Parathyroid adenoma (tissue), 2 donors: ENCODE results near the gene HADHA.

Experiments used
- H2AFZ ChIP-seq: fragments of 300-600 bp; sonication (generic); one replicate; pipeline ENCODE4 v1.7.0; 2017; ENCODE audit warnings: antibody characterized with exemption, mild to moderate bottlenecking
- H3K27ac ChIP-seq: fragments of 300-600 bp; sonication (generic); one replicate; pipeline ENCODE4 v1.7.0; 2017
- H3K27me3 ChIP-seq: fragments of 300-600 bp; sonication (generic); one replicate; pipeline ENCODE4 v1.7.0; 2017; ENCODE audit warnings: low read length; ENCODE audit not compliant: control insufficient read depth, insufficient read depth
- H3K36me3 ChIP-seq: fragments of 300-600 bp; sonication (generic); one replicate; pipeline ENCODE4 v1.7.0; 2017; ENCODE audit warnings: low read length; ENCODE audit not compliant: control insufficient read depth, insufficient read depth
- H3K4me1 ChIP-seq: fragments of 300-600 bp; sonication (generic); one replicate; pipeline ENCODE4 v1.7.0; 2017; ENCODE audit warnings: control low read depth
- H3K4me2 ChIP-seq: fragments of 300-600 bp; sonication (generic); one replicate; pipeline ENCODE4 v1.7.0; 2017; ENCODE audit warnings: low read length
- H3K4me3 ChIP-seq: fragments of 300-600 bp; sonication (generic); one replicate; pipeline ENCODE4 v1.7.0; 2017; ENCODE audit warnings: low read depth, low read length
- H3K79me2 ChIP-seq: fragments of 300-600 bp; sonication (generic); one replicate; pipeline ENCODE4 v1.7.0; 2017; ENCODE audit warnings: control low read depth
- H3K9ac ChIP-seq: fragments of 300-600 bp; sonication (generic); one replicate; pipeline ENCODE4 v1.7.0; 2017; ENCODE audit warnings: mild to moderate bottlenecking
- H3K9me3 ChIP-seq: fragments of 300-600 bp; sonication (generic); one replicate; pipeline ENCODE4 v1.7.0; 2017; ENCODE audit warnings: low read length; ENCODE audit not compliant: control insufficient read depth
- TF ChIP-seq, protein P1 (sequence below): fragments of 300-600 bp; sonication (generic); IDR thresholded peaks from one replicate; pipeline ENCODE4 v1.7.0; 2017; ENCODE audit warnings: antibody characterized with exemption, mild to moderate bottlenecking
- donor health status: primary hyperparathyroidism.

Gene HADHA

DNA sequence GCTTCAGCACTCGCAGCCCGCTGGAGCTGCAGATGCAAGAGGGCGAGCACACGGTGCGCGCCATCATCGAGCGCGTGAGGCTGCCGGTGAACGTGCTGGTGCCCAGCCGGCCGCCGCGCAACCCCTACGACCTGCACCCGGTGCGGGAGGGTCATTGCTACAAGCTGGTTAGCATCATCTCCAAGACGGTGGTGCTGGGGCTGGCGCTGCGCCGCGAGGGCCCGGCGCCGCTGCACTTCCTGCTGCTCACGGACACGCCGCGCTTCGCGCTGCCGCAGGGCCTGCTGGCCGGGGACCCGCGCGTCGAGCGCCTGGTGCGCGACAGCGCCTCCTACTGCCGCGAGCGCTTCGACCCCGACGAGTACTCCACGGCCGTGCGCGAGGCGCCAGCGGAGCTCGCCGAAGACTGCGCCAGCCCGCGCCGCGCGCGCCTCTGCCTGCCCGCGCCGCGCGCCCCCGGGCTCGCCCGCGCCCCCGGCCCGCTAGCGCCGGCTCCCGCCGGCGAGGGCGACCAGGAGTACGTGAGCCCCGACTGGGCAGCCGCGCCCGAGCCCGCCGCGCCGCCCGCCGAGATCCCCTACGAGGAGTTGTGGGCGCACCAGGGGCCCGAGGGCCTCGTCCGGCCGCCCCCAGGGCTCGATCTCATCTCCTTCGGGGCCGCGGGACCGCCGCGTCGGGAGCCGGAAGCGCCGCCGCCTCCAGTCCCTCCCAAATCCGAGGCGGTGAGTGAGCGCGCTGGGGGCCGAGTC lies 59.7 kb downstream of the HADHA start:
- Histone ChIP-seq H3K9ac (no peak overlapping the region), H3K4me3 (no peak overlapping the region), H3K4me2 (no peak overlapping the region), H3K9me3 (no peaks in the 10 kb centered on the region), H3K27ac (peak overlapping the region; percentile 97), H3K79me2 (peaks cover 28% of the 10 kb centered on the region), H3K36me3 (no peaks in the 10 kb centered on the region), H2AFZ (no peak overlapping the region), H3K4me1 (peaks cover 72% of the 10 kb centered on the region), H3K27me3 (no peaks in the 10 kb centered on the region)
- TF ChIP-seq, protein P1, sequence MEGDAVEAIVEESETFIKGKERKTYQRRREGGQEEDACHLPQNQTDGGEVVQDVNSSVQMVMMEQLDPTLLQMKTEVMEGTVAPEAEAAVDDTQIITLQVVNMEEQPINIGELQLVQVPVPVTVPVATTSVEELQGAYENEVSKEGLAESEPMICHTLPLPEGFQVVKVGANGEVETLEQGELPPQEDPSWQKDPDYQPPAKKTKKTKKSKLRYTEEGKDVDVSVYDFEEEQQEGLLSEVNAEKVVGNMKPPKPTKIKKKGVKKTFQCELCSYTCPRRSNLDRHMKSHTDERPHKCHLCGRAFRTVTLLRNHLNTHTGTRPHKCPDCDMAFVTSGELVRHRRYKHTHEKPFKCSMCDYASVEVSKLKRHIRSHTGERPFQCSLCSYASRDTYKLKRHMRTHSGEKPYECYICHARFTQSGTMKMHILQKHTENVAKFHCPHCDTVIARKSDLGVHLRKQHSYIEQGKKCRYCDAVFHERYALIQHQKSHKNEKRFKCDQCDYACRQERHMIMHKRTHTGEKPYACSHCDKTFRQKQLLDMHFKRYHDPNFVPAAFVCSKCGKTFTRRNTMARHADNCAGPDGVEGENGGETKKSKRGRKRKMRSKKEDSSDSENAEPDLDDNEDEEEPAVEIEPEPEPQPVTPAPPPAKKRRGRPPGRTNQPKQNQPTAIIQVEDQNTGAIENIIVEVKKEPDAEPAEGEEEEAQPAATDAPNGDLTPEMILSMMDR: no peak

DNA sequence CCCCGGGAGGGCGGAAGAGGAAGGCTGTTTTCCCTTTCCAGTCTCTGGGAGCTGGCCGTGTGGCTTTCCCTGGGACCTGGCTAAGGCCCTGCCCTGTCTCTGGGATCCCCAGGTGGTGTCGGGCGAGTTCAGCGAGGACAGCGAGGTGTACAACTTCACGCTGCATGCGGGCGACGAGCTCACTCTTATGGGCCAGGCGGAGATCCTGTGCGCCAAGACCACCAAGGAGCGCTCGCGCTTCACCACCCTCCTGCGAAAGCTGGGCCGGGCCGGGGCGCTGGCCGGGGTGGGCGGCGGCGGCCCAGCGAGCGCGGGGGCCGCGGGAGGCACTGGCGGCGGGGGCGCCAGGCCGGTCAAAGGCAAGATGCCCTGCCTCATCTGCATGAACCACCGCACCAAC lies 60.3 kb downstream of the HADHA start:
- TF ChIP-seq, protein P1: no peak
- no peak overlapping the region for H3K9ac ChIP-seq
- peak overlapping the region; percentile 32 for H3K27ac ChIP-seq
- H2AFZ ChIP-seq: no peak overlapping the region
- H3K9me3 ChIP-seq: no peaks in the 10 kb centered on the region
- no peaks in the 10 kb centered on the region for H3K36me3 ChIP-seq
- H3K4me1 ChIP-seq: peaks cover 71% of the 10 kb centered on the region
- H3K27me3 ChIP-seq: no peaks in the 10 kb centered on the region
- peaks cover 33% of the 10 kb centered on the region for H3K79me2 ChIP-seq
- H3K4me2 ChIP-seq: no peak overlapping the region
- H3K4me3 ChIP-seq: no peak overlapping the region

DNA sequence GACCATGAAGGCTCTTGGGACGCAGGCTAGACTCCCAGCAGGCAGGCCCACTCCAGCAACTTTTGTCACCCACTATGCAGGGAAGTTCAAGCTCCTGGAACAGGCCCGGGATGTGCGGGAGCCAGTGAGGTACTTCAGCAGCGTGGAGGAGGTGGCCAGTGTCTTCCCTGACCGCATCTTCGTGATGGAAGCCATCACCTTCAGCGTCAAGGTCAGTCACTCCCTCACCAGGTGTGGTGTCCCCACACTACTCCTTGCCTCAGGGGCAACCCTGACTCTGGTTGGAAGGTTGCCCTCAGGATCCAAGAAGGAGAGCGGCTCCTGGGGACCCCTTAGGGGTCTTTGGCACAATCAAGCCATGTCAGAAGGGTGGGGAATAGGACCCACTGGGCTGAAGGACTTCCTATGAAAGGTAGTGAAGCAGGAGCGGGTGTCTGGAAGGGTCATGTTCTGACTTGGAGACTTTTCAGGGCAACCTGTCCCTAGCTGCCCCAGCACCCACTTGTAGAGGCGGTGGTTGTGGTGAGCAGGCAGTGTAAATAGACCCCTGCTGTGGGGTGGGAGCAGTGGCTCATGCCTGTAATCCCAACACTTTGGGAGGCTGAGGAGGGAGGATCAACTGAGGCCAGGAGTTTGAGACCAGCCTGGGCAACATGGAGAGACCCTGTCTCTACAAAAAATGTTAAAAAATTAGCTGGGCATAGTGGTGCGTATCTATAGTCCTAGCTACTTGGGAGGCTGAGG lies 61.4 kb downstream of the HADHA start:
- no peak overlapping the region for H3K4me3 ChIP-seq
- no peak overlapping the region for H3K4me2 ChIP-seq
- peaks cover 61% of the 10 kb centered on the region for H3K4me1 ChIP-seq
- H3K79me2 ChIP-seq: peaks cover 35% of the 10 kb centered on the region
- TF ChIP-seq, protein P1: no peak
- no peaks in the 10 kb centered on the region for H3K27me3 ChIP-seq
- no peak overlapping the region for H2AFZ ChIP-seq
- no peaks in the 10 kb centered on the region for H3K36me3 ChIP-seq
- H3K9ac ChIP-seq: no peak overlapping the region
- peak overlapping the region; percentile 89 for H3K27ac ChIP-seq
- H3K9me3 ChIP-seq: no peaks in the 10 kb centered on the region

DNA sequence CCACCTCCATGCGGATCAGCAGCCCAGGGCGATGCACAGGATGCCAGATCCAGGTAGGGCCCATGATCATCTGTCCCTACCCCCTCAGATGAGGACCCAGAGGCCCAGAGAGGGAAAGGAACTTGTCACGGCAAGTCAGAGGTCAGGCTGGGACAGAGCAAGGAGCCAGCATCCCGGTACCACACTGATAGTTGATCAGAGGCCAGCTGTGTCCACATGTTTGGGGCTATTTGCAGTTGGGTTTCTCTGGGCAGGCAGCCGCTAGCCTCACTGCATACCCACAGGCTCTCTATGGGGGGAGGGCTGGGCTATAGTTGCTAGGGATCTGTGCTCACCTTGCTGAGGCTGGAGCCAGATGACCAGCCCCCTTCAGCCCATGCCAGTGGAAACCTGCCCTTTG lies 62.0 kb downstream of the HADHA start:
- Histone ChIP-seq H3K79me2 (peaks cover 38% of the 10 kb centered on the region), H3K4me3 (no peak overlapping the region), H3K4me2 (no peak overlapping the region), H3K4me1 (peaks cover 55% of the 10 kb centered on the region), H3K27me3 (no peaks in the 10 kb centered on the region), H3K27ac (peak overlapping the region; percentile 89), H3K9ac (no peak overlapping the region), H3K9me3 (no peaks in the 10 kb centered on the region), H3K36me3 (no peaks in the 10 kb centered on the region), H2AFZ (no peak overlapping the region)
- TF ChIP-seq, protein P1: no peak
